ENCODE results near the gene NPHS1.

- TF ChIP-seq ATF2 (tag by site-specific recombination; IDR thresholded peaks at IDR 0.05; ENCODE audit: low read depth) (no peak), ZNF670 (tag by site-specific recombination; IDR thresholded peaks at IDR 0.05; ENCODE audit: low read depth) (no peak), ZNF16 (tag by site-specific recombination; IDR thresholded peaks at IDR 0.05; ENCODE audit: low read depth) (no peak), PATZ1 (tag by site-specific recombination; IDR thresholded peaks at IDR 0.05) (no peak), CTCF (tag by site-specific recombination; IDR thresholded peaks at IDR 0.05) (no peak), MEIS1 (CRISPR knock-in tag; IDR thresholded peaks at IDR 0.05; ENCODE audit: borderline replicate concordance) (no peak), PRDM10 (tag by site-specific recombination; IDR thresholded peaks at IDR 0.05) (no peak), ZNF473 (tag by site-specific recombination; IDR thresholded peaks at IDR 0.05) (no peak), REST (tag by site-specific recombination; IDR thresholded peaks at IDR 0.05) (no peak)
Measured at GRCh38 chr19:35896643-35897040, 44.3 kb upstream of the NPHS1 start.

Data from HEK293 (cell line).